Activated T-helper 1 cell treated with anti-CD3 and anti-CD28 coated beads, Interleukin-12 subunit alpha, Interleukin-12 subunit beta, Interleukin-2, Interleukin-4 antibody, amounts not matched to agents 30 ng/mL and 10 ng/mL and 1 ng/mL, durations not matched to agents 14 hours and 24 hours and 36 hours (primary cell): ENCODE results near the gene SCGB1C1. TPM values are rescaled to one million over a fixed set of nuclear protein-coding genes. Genes with fewer than 3 reads are reported as not detected.

Experiments used
- DNase-seq: peaks from one replicate; pipeline ENCODE4 v3.0.0; 2021; ENCODE audit warnings: low spot score
- H3K27ac Mint-ChIP-seq: one replicate; pipeline ENCODE4 v1.8.0; 2021; ENCODE audit warnings: mild to moderate bottlenecking, mixed read lengths
- H3K27me3 Mint-ChIP-seq: one replicate; pipeline ENCODE4 v1.8.0; 2022; ENCODE audit warnings: mild to moderate bottlenecking, moderate library complexity, mixed read lengths; ENCODE audit not compliant: insufficient read depth
- H3K36me3 Mint-ChIP-seq: one replicate; pipeline ENCODE4 v1.8.0; 2021; ENCODE audit warnings: low read depth, mixed read lengths
- H3K4me1 Mint-ChIP-seq: one replicate; pipeline ENCODE4 v1.8.0; 2021; ENCODE audit warnings: low read depth, mixed read lengths
- H3K4me3 Mint-ChIP-seq: one replicate; pipeline ENCODE4 v1.8.0; 2021; ENCODE audit warnings: mild to moderate bottlenecking, moderate library complexity, mixed read lengths
- H3K9me3 Mint-ChIP-seq: one replicate; pipeline ENCODE4 v1.8.0; 2021; ENCODE audit warnings: mixed read lengths
- intact Hi-C: fragments of 100-400 bp; cut with micrococcal nuclease; formaldehyde crosslinking; loops from one replicate; pipeline ENCODE4 v1.15.1; 2024
- total RNA-seq: library from RNA; stranded (reverse); gene quantifications from 2 replicates; pipeline ENCODE4 v1.2.3, GENCODE V29; 2022

SCGB1C1 gene
- total RNA-seq, 1 donor from 2014 or later: not detected

DNA sequence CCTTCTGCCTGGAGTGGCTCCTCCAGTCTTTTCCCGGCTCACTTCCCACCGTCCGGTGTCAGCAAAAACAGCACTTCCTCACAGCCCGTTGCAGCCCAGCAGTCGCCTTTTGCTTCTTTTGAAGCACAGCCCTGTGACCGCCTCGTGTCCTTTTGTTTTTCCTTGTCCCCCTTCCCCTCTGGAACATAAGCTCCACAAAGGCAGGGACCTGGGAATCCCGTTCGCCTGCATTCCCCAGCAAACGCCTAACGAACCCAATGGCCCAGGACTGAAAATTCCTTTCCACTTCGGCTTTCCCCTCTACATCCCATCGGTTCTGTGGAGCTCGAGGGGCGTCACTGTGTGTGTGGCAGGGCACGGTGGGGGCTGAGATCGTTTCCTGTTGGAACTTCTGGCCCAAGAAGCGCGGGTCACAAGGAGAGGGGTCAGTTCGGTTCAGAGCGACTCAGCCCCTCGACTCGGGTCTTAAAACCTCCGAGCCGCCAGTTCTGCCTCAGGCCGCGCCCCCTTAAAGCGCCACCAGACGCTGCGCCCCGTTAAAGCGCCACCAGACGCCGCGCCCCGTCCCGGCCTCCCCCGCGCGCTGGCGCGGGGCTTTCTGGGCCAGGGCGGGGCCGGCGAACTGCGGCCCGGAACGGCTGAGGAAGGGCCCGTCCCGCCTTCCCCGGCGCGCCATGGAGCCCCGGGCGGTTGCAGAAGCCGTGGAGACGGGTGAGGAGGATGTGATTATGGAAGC, 15.5 kb downstream of the SCGB1C1 start:
- peak overlapping the region; percentile 95 for H3K27ac Mint-ChIP-seq
- H3K36me3 Mint-ChIP-seq: peaks cover 36% of the 10 kb centered on the region
- peaks cover 45% of the 10 kb centered on the region for H3K4me1 Mint-ChIP-seq
- no peaks in the 10 kb centered on the region for H3K27me3 Mint-ChIP-seq
- DNase-seq: peak; percentile 84
- peak overlapping the region; percentile 89 for H3K4me3 Mint-ChIP-seq
- H3K9me3 Mint-ChIP-seq: no peaks in the 10 kb centered on the region
- intact Hi-C loops: loop anchor here (1.0 to 5.0 kb wide), 4 partner anchors 100 to 599 kb away; partner anchors contain the start of genes HRAS, PHRF1, PIDD1 and RPLP2

DNA sequence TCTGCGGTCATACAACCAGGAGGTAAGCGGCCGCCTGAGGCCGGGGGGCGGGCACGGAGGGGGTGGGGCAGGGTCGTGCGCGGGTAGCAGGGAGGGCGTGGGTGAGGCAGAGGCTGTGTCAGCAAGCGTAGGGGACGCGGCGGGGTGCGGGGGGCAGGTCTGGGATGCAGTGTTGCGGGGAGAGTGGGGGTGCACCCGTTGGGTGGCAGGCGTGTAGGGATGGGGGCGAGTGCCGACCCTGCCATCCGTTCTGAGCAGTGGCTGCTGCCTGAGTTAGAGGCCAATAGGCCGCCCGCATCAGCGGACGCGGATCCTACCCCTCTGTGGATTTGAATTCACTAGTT, 16.0 kb downstream of the SCGB1C1 start:
- Mint-ChIP-seq H3K4me3 (peak overlapping the region; percentile 89), H3K27ac (peak overlapping the region; percentile 95), H3K4me1 (peaks cover 39% of the 10 kb centered on the region), H3K36me3 (peaks cover 33% of the 10 kb centered on the region), H3K27me3 (no peaks in the 10 kb centered on the region), H3K9me3 (no peaks in the 10 kb centered on the region)
- intact Hi-C loops: loop anchor here (1.0 to 5.0 kb wide), 4 partner anchors 100 to 598 kb away; partner anchors contain the start of genes HRAS, PHRF1, PIDD1 and RPLP2
- no peak for DNase-seq

DNA sequence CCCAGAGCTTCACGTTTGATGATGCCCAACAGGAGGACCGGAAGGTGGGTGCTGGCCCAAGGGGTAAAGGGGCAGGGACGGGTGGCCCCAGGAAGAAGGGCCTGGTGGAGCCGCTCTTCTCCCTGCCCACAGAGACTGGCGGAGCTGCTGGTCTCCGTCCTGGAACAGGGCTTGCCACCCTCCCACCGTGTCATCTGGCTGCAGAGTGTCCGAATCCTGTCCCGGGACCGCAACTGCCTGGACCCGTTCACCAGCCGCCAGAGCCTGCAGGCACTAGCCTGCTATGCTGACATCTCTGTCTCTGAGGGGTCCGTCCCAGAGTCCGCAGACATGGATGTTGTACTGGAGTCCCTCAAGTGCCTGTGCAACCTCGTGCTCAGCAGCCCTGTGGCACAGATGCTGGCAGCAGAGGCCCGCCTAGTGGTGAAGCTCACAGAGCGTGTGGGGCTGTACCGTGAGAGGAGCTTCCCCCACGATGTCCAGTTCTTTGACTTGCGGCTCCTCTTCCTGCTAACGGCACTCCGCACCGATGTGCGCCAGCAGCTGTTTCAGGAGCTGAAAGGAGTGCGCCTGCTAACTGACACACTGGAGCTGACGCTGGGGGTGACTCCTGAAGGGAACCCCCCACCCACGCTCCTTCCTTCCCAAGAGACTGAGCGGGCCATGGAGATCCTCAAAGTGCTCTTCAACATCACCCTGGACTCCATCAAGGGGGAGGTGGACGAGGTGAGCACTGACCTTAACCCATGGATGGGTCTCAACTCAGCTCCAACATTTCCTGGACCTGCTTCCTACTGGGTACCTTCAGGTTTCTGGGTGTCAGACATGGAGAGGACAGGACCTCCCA, 16.6 kb downstream of the SCGB1C1 start:
- DNase-seq: no peak
- Mint-ChIP-seq H3K4me3 (peak overlapping the region; percentile 89), H3K36me3 (peaks cover 34% of the 10 kb centered on the region), H3K27ac (peak overlapping the region; percentile 95), H3K9me3 (no peaks in the 10 kb centered on the region), H3K4me1 (peaks cover 33% of the 10 kb centered on the region), H3K27me3 (no peaks in the 10 kb centered on the region)
- intact Hi-C loops: loop anchor here (2.0 to 5.0 kb wide), 3 partner anchors 99 to 598 kb away; partner anchors contain the start of genes PHRF1, PIDD1 and RPLP2

DNA sequence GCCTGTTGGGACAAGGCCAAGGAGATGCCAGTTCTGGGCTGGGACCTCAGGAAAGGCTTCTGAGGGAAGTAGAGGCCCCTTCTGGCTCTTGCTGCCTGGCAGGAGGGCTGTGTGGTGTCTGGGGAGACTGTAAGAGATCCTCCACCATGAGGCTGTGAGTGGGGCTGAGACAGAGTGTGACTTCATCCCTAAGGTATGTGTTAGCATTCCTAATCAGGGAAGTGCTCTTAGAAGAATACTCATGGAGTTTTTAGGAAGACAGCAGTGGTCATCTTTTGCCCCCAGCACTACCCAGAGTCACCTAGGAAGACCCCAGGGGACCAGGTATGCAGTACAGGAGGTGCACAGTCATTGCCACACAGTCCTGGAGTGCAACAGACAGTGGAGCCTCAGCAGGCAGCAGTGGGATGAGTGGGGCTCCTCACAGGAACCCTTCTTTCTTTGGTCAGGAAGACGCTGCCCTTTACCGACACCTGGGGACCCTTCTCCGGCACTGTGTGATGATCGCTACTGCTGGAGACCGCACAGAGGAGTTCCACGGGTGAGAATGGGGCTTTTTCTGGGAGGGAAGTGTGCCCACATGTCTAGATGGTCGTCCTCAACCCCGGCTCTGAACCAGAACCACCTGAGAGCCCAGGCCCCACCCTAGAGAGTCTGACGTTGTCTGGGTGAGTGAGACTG, 17.4 kb downstream of the SCGB1C1 start:
- Mint-ChIP-seq H3K27ac (peak overlapping the region; percentile 95), H3K27me3 (no peaks in the 10 kb centered on the region), H3K9me3 (no peaks in the 10 kb centered on the region), H3K36me3 (peaks cover 36% of the 10 kb centered on the region), H3K4me1 (peaks cover 31% of the 10 kb centered on the region), H3K4me3 (peak overlapping the region; percentile 89)
- no peak for DNase-seq
- intact Hi-C loops: no loop called here

DNA sequence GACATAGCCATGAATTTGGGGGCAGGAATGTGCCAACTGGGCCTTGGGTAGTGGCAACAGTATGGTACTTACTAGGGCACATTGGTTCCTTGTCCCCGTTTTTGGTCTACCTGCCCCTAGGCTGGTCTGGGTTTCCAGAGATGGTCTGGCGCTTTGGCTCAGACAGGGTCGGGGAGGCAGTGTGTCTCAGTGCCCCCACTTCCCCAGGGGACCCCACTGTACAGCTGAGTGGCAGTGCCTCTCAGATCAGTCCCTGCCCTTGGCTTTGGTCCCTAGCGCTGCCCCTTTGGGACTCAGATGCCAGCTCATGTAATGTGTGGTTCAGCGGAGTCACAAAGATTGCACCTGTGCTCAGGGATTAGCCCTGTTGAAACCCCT, 17.9 kb downstream of the SCGB1C1 start:
- intact Hi-C loops: no loop called here
- peaks cover 36% of the 10 kb centered on the region for H3K36me3 Mint-ChIP-seq
- H3K27me3 Mint-ChIP-seq: no peaks in the 10 kb centered on the region
- no peak for DNase-seq
- peak overlapping the region; percentile 89 for H3K4me3 Mint-ChIP-seq
- no peak overlapping the region for H3K27ac Mint-ChIP-seq
- H3K4me1 Mint-ChIP-seq: peaks cover 26% of the 10 kb centered on the region
- H3K9me3 Mint-ChIP-seq: no peaks in the 10 kb centered on the region

DNA sequence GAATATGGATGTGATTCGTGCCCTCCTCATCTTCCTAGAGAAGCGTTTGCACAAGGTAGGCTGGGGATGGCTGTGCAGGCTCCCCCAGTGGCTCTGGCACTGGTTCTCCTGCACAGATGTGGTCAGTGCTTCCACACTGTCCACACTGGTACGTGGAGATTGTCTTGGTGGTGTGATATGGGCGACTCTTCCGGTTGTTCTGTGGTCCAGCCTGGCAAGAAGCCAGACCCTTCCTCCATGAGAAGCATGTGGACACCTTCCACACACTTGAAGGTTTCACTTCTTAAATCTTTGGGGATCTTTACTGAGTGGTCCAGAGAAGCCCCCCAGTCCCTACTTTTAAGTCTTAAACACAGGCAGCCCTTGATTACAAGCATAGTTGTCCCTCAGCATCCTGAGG, 18.4 kb downstream of the SCGB1C1 start:
- Mint-ChIP-seq H3K27me3 (no peaks in the 10 kb centered on the region), H3K4me3 (peak overlapping the region; percentile 63), H3K27ac (no peak overlapping the region), H3K9me3 (no peaks in the 10 kb centered on the region), H3K4me1 (peaks cover 21% of the 10 kb centered on the region), H3K36me3 (peaks cover 36% of the 10 kb centered on the region)
- no peak for DNase-seq
- intact Hi-C loops: no loop called here

DNA sequence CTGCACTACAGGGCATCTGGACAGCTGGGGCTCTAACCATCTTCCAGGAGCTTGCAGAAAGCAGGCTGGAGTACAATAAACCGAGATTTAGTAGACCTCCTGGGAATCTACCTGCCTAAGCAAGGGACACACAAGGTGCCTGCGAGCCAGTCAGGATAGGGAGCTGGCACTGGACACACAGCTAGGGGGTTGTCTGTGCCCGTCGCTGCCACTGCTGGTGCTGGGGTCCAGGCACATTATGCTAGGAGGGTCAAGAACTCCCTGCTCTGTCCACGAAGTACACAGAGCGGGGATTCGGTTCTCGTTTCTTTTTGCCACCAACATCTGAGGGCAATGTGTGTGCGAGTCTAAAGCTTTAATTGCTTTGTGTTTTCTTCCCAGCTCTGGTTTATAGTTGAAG, 18.9 kb downstream of the SCGB1C1 start:
- Mint-ChIP-seq H3K4me3 (peak overlapping the region; percentile 63), H3K36me3 (peaks cover 34% of the 10 kb centered on the region), H3K9me3 (no peaks in the 10 kb centered on the region), H3K4me1 (peaks cover 17% of the 10 kb centered on the region), H3K27ac (no peak overlapping the region), H3K27me3 (no peaks in the 10 kb centered on the region)
- intact Hi-C loops: no loop called here
- no peak for DNase-seq

DNA sequence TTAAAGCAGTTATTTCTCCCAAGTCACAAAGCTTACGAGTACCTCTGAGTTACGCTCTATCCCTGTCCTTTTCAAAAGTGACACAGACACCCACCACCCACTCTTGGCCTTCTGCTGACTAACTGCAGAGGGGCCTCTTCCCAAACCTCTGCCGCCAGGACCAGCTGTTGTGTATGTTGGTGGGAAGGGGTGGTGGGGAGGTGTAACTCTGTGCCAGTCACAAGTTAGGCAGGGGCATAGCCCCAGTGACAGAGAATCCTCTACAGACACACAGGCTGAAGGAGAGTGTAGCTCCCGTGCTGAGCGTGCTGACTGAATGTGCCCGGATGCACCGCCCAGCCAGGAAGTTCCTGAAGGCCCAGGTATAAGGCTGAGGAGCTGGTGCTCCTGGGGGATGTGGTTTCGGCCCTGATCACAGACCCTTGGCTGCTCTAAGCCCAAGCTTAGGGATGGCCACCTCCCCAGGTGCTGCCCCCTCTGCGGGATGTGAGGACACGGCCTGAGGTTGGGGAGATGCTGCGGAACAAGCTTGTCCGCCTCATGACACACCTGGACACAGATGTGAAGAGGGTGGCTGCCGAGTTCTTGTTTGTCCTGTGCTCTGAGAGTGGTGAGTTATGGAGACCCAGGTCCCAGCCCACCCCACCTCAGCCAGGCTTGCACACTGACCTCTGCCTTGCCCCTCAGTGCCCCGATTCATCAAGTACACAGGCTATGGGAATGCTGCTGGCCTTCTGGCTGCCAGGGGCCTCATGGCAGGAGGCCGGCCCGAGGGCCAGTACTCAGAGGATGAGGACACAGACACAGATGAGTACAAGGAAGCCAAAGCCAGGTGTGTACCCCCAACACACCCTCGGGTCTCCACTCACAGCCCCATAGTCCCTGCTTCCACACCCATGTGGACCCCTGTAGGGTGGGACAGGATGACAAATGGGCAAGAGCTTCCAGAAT, 19.5 kb downstream of the SCGB1C1 start:
- Mint-ChIP-seq H3K4me1 (peaks cover 16% of the 10 kb centered on the region), H3K27me3 (no peaks in the 10 kb centered on the region), H3K4me3 (no peak overlapping the region), H3K36me3 (peaks cover 31% of the 10 kb centered on the region), H3K27ac (no peak overlapping the region), H3K9me3 (no peaks in the 10 kb centered on the region)
- intact Hi-C loops: no loop called here
- no peak for DNase-seq

DNA sequence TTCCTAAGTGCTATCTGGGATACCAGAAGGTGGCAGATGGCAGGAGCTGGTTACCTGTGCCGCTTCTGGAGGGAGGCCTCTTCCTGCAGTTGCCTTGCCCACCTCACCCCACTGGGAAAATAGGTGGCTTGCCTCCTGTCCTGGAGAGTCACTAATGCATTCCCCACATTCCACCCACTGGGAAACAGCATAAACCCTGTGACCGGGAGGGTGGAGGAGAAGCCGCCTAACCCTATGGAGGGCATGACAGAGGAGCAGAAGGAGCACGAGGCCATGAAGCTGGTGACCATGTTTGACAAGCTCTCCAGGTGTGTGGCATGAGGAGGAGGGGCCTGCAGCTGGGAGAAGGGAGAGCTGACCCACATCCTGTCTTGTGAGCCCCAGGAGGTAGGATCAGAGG, 20.2 kb downstream of the SCGB1C1 start:
- H3K36me3 Mint-ChIP-seq: peaks cover 31% of the 10 kb centered on the region
- DNase-seq: no peak
- no peaks in the 10 kb centered on the region for H3K27me3 Mint-ChIP-seq
- intact Hi-C loops: no loop called here
- H3K4me1 Mint-ChIP-seq: peaks cover 16% of the 10 kb centered on the region
- H3K9me3 Mint-ChIP-seq: no peaks in the 10 kb centered on the region
- H3K27ac Mint-ChIP-seq: no peak overlapping the region
- no peak overlapping the region for H3K4me3 Mint-ChIP-seq

DNA sequence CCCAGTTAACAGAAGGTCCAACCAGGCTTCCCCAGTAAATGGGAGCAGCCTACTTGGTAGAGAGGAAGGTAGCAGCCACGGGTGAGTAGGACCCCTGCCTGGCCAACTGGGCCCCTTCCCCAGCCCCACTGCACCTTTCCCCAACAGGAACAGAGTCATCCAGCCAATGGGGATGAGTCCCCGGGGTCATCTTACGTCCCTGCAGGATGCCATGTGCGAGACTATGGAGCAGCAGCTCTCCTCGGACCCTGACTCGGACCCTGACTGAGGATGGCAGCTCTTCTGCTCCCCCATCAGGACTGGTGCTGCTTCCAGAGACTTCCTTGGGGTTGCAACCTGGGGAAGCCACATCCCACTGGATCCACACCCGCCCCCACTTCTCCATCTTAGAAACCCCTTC, 21.2 kb downstream of the SCGB1C1 start:
- H3K36me3 Mint-ChIP-seq: peaks cover 32% of the 10 kb centered on the region
- H3K4me3 Mint-ChIP-seq: no peak overlapping the region
- peaks cover 16% of the 10 kb centered on the region for H3K4me1 Mint-ChIP-seq
- intact Hi-C loops: no loop called here
- no peak overlapping the region for H3K27ac Mint-ChIP-seq
- no peaks in the 10 kb centered on the region for H3K9me3 Mint-ChIP-seq
- no peaks in the 10 kb centered on the region for H3K27me3 Mint-ChIP-seq
- no peak for DNase-seq

DNA sequence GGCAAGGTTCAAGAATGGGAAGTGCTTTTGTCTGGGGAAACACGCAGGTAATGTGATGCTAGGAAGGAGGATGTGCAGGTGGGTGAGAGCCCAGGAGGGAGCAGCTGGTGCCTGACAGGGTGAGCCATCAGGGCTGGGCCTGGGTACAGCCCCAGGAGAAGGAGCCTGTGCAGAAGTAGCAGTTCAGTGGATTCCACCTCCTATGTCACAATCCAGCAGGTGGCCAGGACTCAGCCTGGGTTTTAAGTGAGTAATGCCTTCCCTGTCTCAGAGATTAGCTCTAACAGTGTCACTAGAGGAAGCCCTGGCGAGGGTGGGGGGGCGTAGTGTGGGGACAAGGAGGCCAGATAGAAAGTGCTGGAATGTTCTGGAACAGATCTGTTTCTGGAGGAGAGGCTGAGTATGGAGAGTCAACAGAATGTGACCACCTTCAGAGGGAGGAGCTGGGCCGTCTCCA, 22.7 kb downstream of the SCGB1C1 start:
- intact Hi-C loops: no loop called here
- Mint-ChIP-seq H3K9me3 (no peaks in the 10 kb centered on the region), H3K4me1 (peaks cover 5% of the 10 kb centered on the region), H3K27ac (no peak overlapping the region), H3K4me3 (no peak overlapping the region), H3K36me3 (peaks cover 26% of the 10 kb centered on the region), H3K27me3 (no peaks in the 10 kb centered on the region)
- no peak for DNase-seq
